Type B pancreatic cell (in vitro differentiated cells): ENCODE results near the gene SURF2. TPM values are rescaled to one million over a fixed set of nuclear protein-coding genes. Genes with fewer than 3 reads are reported as not detected.
A peak's percentile ranks its signal among the peaks of the same experiment; 100 is the strongest.

ENCODE experiments used
- DNase-seq: peaks from one replicate; pipeline ENCODE4 v3.0.0; 2021; ENCODE audit warnings: mixed read lengths; ENCODE audit not compliant: unreplicated experiment; ENCODE audit errors: extremely low spot score
- H3K27ac Mint-ChIP-seq: 2 replicates; pipeline ENCODE4 v1.8.0; 2021; ENCODE audit warnings: mild to moderate bottlenecking, mixed read lengths
- H3K27me3 Mint-ChIP-seq: 2 replicates; pipeline ENCODE4 v1.8.0; 2021; ENCODE audit warnings: mixed read lengths
- H3K36me3 Mint-ChIP-seq: 2 replicates; pipeline ENCODE4 v1.8.0; 2021; ENCODE audit warnings: mixed read lengths
- H3K4me1 Mint-ChIP-seq: one replicate; pipeline ENCODE4 v1.8.0; 2021; ENCODE audit warnings: mixed read lengths; ENCODE audit not compliant: unreplicated experiment
- H3K4me3 Mint-ChIP-seq: 2 replicates; pipeline ENCODE4 v1.8.0; 2021; ENCODE audit warnings: mild to moderate bottlenecking, mixed read lengths
- H3K9me3 Mint-ChIP-seq: 2 replicates; pipeline ENCODE4 v1.8.0; 2021; ENCODE audit warnings: mixed read lengths
- total RNA-seq: library from RNA; stranded (reverse); gene quantifications from 2 replicates; pipeline ENCODE4 v1.2.1, GENCODE V29; 2021; ENCODE audit warnings: low replicate concordance
- TF ChIP-seq, protein P1 (sequence below): fragments of 200-600 bp; sonication (generic); conservative IDR thresholded peaks from 2 replicates; pipeline ENCODE4 v1.5.0; 2021; ENCODE audit warnings: antibody characterized with exemption, mild to moderate bottlenecking

Gene SURF2
- total RNA-seq, 1 donor from 2014 or later = 23.5 TPM

- no peak for DNase-seq
- H3K27ac Mint-ChIP-seq = peak overlapping the region; percentile 84
- peaks cover 15% of the 10 kb centered on the region for H3K36me3 Mint-ChIP-seq
- H3K27me3 Mint-ChIP-seq = no peaks in the 10 kb centered on the region
- peak overlapping the region; percentile 51 for H3K4me3 Mint-ChIP-seq
- no peaks in the 10 kb centered on the region for H3K9me3 Mint-ChIP-seq
- H3K4me1 Mint-ChIP-seq = peaks cover 50% of the 10 kb centered on the region
- TF ChIP-seq, protein P1, sequence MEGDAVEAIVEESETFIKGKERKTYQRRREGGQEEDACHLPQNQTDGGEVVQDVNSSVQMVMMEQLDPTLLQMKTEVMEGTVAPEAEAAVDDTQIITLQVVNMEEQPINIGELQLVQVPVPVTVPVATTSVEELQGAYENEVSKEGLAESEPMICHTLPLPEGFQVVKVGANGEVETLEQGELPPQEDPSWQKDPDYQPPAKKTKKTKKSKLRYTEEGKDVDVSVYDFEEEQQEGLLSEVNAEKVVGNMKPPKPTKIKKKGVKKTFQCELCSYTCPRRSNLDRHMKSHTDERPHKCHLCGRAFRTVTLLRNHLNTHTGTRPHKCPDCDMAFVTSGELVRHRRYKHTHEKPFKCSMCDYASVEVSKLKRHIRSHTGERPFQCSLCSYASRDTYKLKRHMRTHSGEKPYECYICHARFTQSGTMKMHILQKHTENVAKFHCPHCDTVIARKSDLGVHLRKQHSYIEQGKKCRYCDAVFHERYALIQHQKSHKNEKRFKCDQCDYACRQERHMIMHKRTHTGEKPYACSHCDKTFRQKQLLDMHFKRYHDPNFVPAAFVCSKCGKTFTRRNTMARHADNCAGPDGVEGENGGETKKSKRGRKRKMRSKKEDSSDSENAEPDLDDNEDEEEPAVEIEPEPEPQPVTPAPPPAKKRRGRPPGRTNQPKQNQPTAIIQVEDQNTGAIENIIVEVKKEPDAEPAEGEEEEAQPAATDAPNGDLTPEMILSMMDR = no peak
Measured at GRCh38 chr9:133368249-133368881, 12.0 kb downstream of the SURF2 start.

GRCh38 chr9:133369422-133369821, 13.1 kb downstream of the SURF2 start:
- Mint-ChIP-seq H3K4me3 (peak overlapping the region; percentile 14), H3K27me3 (no peaks in the 10 kb centered on the region), H3K36me3 (peaks cover 11% of the 10 kb centered on the region), H3K9me3 (no peaks in the 10 kb centered on the region), H3K27ac (peak overlapping the region; percentile 84), H3K4me1 (peaks cover 45% of the 10 kb centered on the region)
- TF ChIP-seq, protein P1 = no peak
- no peak for DNase-seq

DNA sequence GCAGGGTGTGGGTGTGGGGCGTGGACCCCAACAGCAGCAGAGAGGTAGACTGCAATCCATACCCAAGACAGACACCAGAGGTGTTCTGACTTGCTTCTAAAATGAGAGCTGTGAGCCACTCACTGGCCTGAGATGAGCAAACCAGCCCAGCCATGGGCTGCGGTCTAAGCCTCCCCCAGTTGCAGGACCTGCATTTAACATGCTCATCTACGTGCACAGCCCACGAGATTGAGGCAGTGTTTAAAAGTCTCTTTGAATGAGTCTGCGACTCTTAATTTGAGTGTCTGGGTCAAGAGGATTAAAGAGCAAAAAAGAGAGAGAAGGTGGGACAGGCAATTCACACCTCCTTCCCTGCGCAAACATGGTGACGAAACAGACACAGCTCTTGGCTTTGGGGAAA, 13.6 kb downstream of the SURF2 start:
- DNase-seq = no peak
- no peaks in the 10 kb centered on the region for H3K27me3 Mint-ChIP-seq
- TF ChIP-seq, protein P1 = no peak
- H3K36me3 Mint-ChIP-seq = peaks cover 12% of the 10 kb centered on the region
- H3K4me3 Mint-ChIP-seq = no peak overlapping the region
- H3K4me1 Mint-ChIP-seq = peaks cover 50% of the 10 kb centered on the region
- no peaks in the 10 kb centered on the region for H3K9me3 Mint-ChIP-seq
- H3K27ac Mint-ChIP-seq = peak overlapping the region; percentile 84

DNA sequence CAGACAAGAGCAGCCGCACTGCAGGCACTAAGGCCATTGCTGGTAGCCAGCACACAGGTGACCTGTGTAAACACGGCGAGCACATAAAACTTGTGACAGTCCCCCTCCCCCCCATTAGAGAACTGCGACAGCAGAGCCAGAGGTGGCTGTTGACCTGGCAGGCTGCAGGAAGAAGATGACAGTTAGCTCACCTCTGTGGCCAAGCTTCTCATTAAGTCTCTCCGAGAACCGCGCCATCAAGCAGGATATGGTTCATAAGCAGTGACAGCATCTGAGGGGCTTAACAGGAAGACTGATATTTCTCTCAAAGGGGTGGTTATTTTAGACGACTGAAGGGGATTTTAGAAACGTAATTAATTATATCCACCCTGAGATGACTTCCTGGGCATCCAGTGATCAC, 14.3 kb downstream of the SURF2 start:
- Mint-ChIP-seq H3K36me3 (peaks cover 15% of the 10 kb centered on the region), H3K4me3 (peak overlapping the region; percentile 73), H3K9me3 (no peaks in the 10 kb centered on the region), H3K4me1 (peaks cover 52% of the 10 kb centered on the region), H3K27me3 (no peaks in the 10 kb centered on the region), H3K27ac (peak overlapping the region; percentile 84)
- TF ChIP-seq, protein P1 = no peak
- DNase-seq = no peak

DNA sequence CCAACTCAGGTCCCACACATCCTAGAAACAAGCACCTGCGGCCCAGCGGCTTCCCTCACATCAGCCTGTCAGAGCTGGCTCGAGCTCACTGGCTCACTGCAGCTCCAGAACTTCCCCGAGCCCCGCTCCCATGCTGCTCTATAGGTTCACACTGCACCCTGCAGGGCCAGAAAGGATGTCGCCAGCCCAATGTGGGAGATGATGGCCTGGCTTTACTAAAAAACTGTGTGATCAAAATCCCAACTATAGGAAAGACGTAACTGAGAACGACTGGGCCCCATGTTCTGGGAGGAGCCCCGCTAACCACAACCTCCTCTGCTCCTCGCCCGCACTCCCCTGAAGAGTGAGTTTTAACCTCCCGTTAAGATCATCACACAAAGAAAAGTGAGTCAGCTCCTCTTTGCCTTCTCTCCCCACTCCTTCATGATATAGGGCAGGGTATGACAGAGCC, 14.9 kb downstream of the SURF2 start:
- H3K27ac Mint-ChIP-seq = peak overlapping the region; percentile 84
- H3K36me3 Mint-ChIP-seq = peaks cover 15% of the 10 kb centered on the region

More for the DNA sequence above, 14.9 kb downstream of the SURF2 start:
- TF ChIP-seq, protein P1 = no peak
- no peaks in the 10 kb centered on the region for H3K9me3 Mint-ChIP-seq
- no peaks in the 10 kb centered on the region for H3K27me3 Mint-ChIP-seq
- H3K4me3 Mint-ChIP-seq = peak overlapping the region; percentile 69
- DNase-seq = no peak
- peaks cover 52% of the 10 kb centered on the region for H3K4me1 Mint-ChIP-seq
